ENCODE results near the gene XXYLT1. TPM values are rescaled to one million over a fixed set of nuclear protein-coding genes. Genes with fewer than 3 reads are reported as not detected.

XXYLT1 gene
- total and polyA plus RNA-seq, 10 donors = 2.7 to 22.3 (median 9.5) TPM

GRCh38 chr3:195162033-195162669 lies 108.8 kb downstream of the XXYLT1 start:
- Histone ChIP-seq H3K4me3 (no peak overlapping the region), H3K4me1 (peaks cover 32 to 91% (median 67%) of the 10 kb centered on the region in 6 donors), H3K27me3 (replicated peaks in 1 of 7) (no peaks in the 10 kb centered on the region), H3K9me3 (no peaks in the 10 kb centered on the region), H3K36me3 (no peaks in the 10 kb centered on the region), H3K27ac (peak overlapping the region; percentile 19 to 81 (median 74))
- WGBS, 5 donors = 11 to 18% (median 15%) methylated on average over 15 of the region's 15 CpGs
- intact Hi-C loops (cut with DNase I; ENCODE audit: low total_unique reads) = loop anchor here (10.0 kb wide), 1 partner anchor 73 kb away; no protein-coding TSS in a partner anchor
- TF ChIP-seq POLR2A (IDR thresholded peaks at IDR 0.05) (no peak), POLR2AphosphoS5 (IDR thresholded peaks at IDR 0.05) (peak; percentile 91 to 94 (median 94)), CTCF (IDR thresholded peaks at IDR 0.05 in 8 of 11, conservative IDR thresholded peaks at IDR 0.05 in 3 of 11) (no peak)
- peak; percentile 91 for DNase-seq

GRCh38 chr3:195160908-195161434 lies 110.0 kb downstream of the XXYLT1 start:
- DNase-seq = no peak
- Histone ChIP-seq H3K4me3 (no peak overlapping the region), H3K27ac (peak overlapping the region in 7 of 8 donors; percentile 59 to 81 (median 74)), H3K9me3 (no peaks in the 10 kb centered on the region), H3K27me3 (replicated peaks in 1 of 7) (no peaks in the 10 kb centered on the region), H3K36me3 (no peaks in the 10 kb centered on the region), H3K4me1 (peaks cover 35 to 100% (median 78%) of the 10 kb centered on the region in 6 donors)
- WGBS, 5 donors = 76 to 85% (median 80%) methylated on average over 9 to 11 of the region's 11 CpGs
- intact Hi-C loops (cut with DNase I; ENCODE audit: low total_unique reads) = loop anchor here (10.0 kb wide), 1 partner anchor 74 kb away; no protein-coding TSS in a partner anchor
- TF ChIP-seq POLR2AphosphoS5 (IDR thresholded peaks at IDR 0.05) (no peak), POLR2A (IDR thresholded peaks at IDR 0.05) (no peak), CTCF (IDR thresholded peaks at IDR 0.05 in 8 of 11, conservative IDR thresholded peaks at IDR 0.05 in 3 of 11) (no peak)

GRCh38 chr3:195160257-195160898 lies 110.6 kb downstream of the XXYLT1 start:
- H3K27me3 ChIP-seq (replicated peaks in 1 of 7) = no peaks in the 10 kb centered on the region
- intact Hi-C loops (cut with DNase I; ENCODE audit: low total_unique reads) = loop anchor here (10.0 kb wide), 1 partner anchor 74 kb away; no protein-coding TSS in a partner anchor

More at GRCh38 chr3:195160257-195160898, 110.6 kb downstream of the XXYLT1 start:
- Histone ChIP-seq H3K4me3 (no peak overlapping the region), H3K4me1 (peaks cover 41 to 100% (median 82%) of the 10 kb centered on the region in 6 donors), H3K36me3 (no peaks in the 10 kb centered on the region), H3K27ac (peak overlapping the region in 7 of 8 donors; percentile 59 to 81 (median 74)), H3K9me3 (no peaks in the 10 kb centered on the region)
- no peak for DNase-seq
- TF ChIP-seq POLR2AphosphoS5 (IDR thresholded peaks at IDR 0.05) = peak; percentile 62 to 88 (median 65)
- TF ChIP-seq CTCF (IDR thresholded peaks at IDR 0.05 in 8 of 11, conservative IDR thresholded peaks at IDR 0.05 in 3 of 11) = no peak
- no peak for TF ChIP-seq POLR2A (IDR thresholded peaks at IDR 0.05)
- 47 to 65% (median 63%) methylated on average over 13 to 14 of the region's 14 CpGs for WGBS, 5 donors

All from spleen (tissue), 11 donors.